Sigmoid colon (tissue), 7 donors: ENCODE data around the gene MOXD1. TPM values are rescaled to one million over a fixed set of nuclear protein-coding genes. Genes with fewer than 3 reads are reported as not detected.

Experiments used
- DNase-seq: peaks from one replicate; pipeline ENCODE4 v3.0.0-alpha.2; 2019
- H3K27ac ChIP-seq, 4 donors: fragments of 200-600 bp; sonication (generic); one replicate each; pipeline ENCODE4 v1.5.1; 2016 to 2019; ENCODE audit warnings: mild to moderate bottlenecking in 1 of 4
- H3K27me3 ChIP-seq, 3 donors: fragments of 200-600 bp; sonication (generic); one replicate each; pipeline ENCODE4 v1.5.1; 2019; ENCODE audit warnings: mild to moderate bottlenecking in 1 of 3
- H3K36me3 ChIP-seq, 4 donors: fragments of 200-600 bp; sonication (generic); one replicate each; pipeline ENCODE4 v1.5.1; 2016 to 2019
- H3K4me1 ChIP-seq, 4 donors: fragments of 200-600 bp; sonication (generic); one replicate each; pipeline ENCODE4 v1.5.1; 2017 to 2019
- H3K4me3 ChIP-seq, 4 donors: fragments of 200-600 bp; sonication (generic); one replicate each; pipeline ENCODE4 v1.5.1; 2017 to 2019; ENCODE audit warnings: mild to moderate bottlenecking in 2 of 4, moderate library complexity in 1 of 4
- H3K9me3 ChIP-seq, 4 donors: fragments of 200-600 bp in 3 of 4; sonication (generic) in 3 of 4; one replicate each; pipeline versions ENCODE4 v1.5.1 to v1.6.1; 2013 to 2019
- CTCF ChIP-seq, 4 experiments: fragments of 450-650 bp in 3 of 4; fragments of 200-600 bp in 1 of 4; IDR thresholded peaks; one replicate each; pipeline ENCODE4 v1.5.1; 2016 to 2019; ENCODE audit warnings: antibody characterized with exemption in 4 of 4, mild to moderate bottlenecking in 3 of 4, moderate library complexity in 2 of 4
- EP300 ChIP-seq, 4 donors: sonication (generic); formaldehyde crosslinking; IDR thresholded peaks; one replicate each; pipeline ENCODE4 v1.6.1; 2017; ENCODE audit warnings: antibody characterized with exemption in 4 of 4
- POLR2A ChIP-seq, 2 donors: fragments of 450-650 bp; IDR thresholded peaks; one replicate each; pipeline ENCODE4 v1.6.1; 2016; ENCODE audit warnings: antibody characterized with exemption in 2 of 2, mild to moderate bottlenecking in 2 of 2, moderate library complexity in 2 of 2
- POLR2AphosphoS5 ChIP-seq, 4 donors: sonication (generic); formaldehyde crosslinking; IDR thresholded peaks; one replicate each; pipeline ENCODE4 v1.6.1; 2017; ENCODE audit warnings: antibody characterized with exemption in 4 of 4
- WGBS, 2 donors: extraction: QIAGEN DNeasy Blood & Tissue Kit; methylation state at CpG; one replicate each; pipeline ENCODE4 v1.1.7; 2013; 5-methylcytosine and 5-hydroxymethylcytosine counted together
- intact Hi-C: fragments of 100-400 bp; cut with DNase I; formaldehyde crosslinking; loops from one replicate; pipeline ENCODE4 v1.15.1; 2023
- polyA plus RNA-seq, 3 donors: library from polyadenylated mRNA; stranded (reverse); fragments of 200-250 nt; gene quantifications; one replicate each; pipeline ENCODE4 v1.2.3, GENCODE V29; 2013
- total RNA-seq, 4 donors: library from RNA; depleted of rRNA; stranded (reverse); fragments of >200 nt; gene quantifications; one replicate each; pipeline ENCODE4 v1.1.0, GENCODE V29; 2016
- donor health status: healthy with polysubstance abuse.
- donor health status: Bipolar disorder and iron deficiency.
- donor health status: healthy.

Gene MOXD1
- total and polyA plus RNA-seq, 7 donors: 1.2 to 20.8 (median 9.4) TPM

- no peak for DNase-seq
- no peaks in the 10 kb centered on the region for H3K27me3 ChIP-seq
- H3K4me1 ChIP-seq: no peaks in the 10 kb centered on the region
- 55 to 78% methylated on average over 3 of the region's 3 CpGs for WGBS, 2 donors
- H3K36me3 ChIP-seq: no peaks in the 10 kb centered on the region
- H3K9me3 ChIP-seq: no peaks in the 10 kb centered on the region
- no peak overlapping the region for H3K4me3 ChIP-seq
- no peak overlapping the region for H3K27ac ChIP-seq
- TF ChIP-seq POLR2A (IDR thresholded peaks at IDR 0.05) (no peak), POLR2AphosphoS5 (IDR thresholded peaks at IDR 0.05) (no peak), EP300 (IDR thresholded peaks at IDR 0.05) (no peak), CTCF (IDR thresholded peaks at IDR 0.05) (no peak)
- intact Hi-C loops: no loop called here
Observed at GRCh38 chr6:132380358-132381029, 20.8 kb downstream of the MOXD1 start.

- no peaks in the 10 kb centered on the region for H3K36me3 ChIP-seq
- no peaks in the 10 kb centered on the region for H3K27me3 ChIP-seq
- TF ChIP-seq CTCF (IDR thresholded peaks at IDR 0.05): no peak
- TF ChIP-seq EP300 (IDR thresholded peaks at IDR 0.05): no peak
- TF ChIP-seq POLR2A (IDR thresholded peaks at IDR 0.05): no peak
- no peak for TF ChIP-seq POLR2AphosphoS5 (IDR thresholded peaks at IDR 0.05)
- H3K27ac ChIP-seq: no peak overlapping the region
- intact Hi-C loops: no loop called here
- 82 to 87% methylated on average over 4 of the region's 4 CpGs for WGBS, 2 donors
- H3K9me3 ChIP-seq: no peaks in the 10 kb centered on the region
- no peak overlapping the region for H3K4me3 ChIP-seq
- DNase-seq: no peak
- no peaks in the 10 kb centered on the region for H3K4me1 ChIP-seq
Observed at GRCh38 chr6:132369526-132369925, 31.7 kb downstream of the MOXD1 start.

- H3K27ac ChIP-seq: no peak overlapping the region
- no peaks in the 10 kb centered on the region for H3K4me1 ChIP-seq
- H3K27me3 ChIP-seq: no peaks in the 10 kb centered on the region
- 84 to 88% methylated on average over 7 of the region's 7 CpGs for WGBS, 2 donors
- no peak overlapping the region for H3K4me3 ChIP-seq
- intact Hi-C loops: no loop called here
- TF ChIP-seq CTCF (IDR thresholded peaks at IDR 0.05) (no peak), POLR2AphosphoS5 (IDR thresholded peaks at IDR 0.05) (no peak), POLR2A (IDR thresholded peaks at IDR 0.05) (no peak)
- H3K36me3 ChIP-seq: no peaks in the 10 kb centered on the region
- H3K9me3 ChIP-seq: no peaks in the 10 kb centered on the region
- no peak for DNase-seq
Observed at GRCh38 chr6:132368916-132369481, 32.3 kb downstream of the MOXD1 start.

- H3K4me1 ChIP-seq: no peaks in the 10 kb centered on the region
- H3K27me3 ChIP-seq: no peaks in the 10 kb centered on the region
- TF ChIP-seq EP300 (IDR thresholded peaks at IDR 0.05) (no peak), POLR2AphosphoS5 (IDR thresholded peaks at IDR 0.05) (no peak), POLR2A (IDR thresholded peaks at IDR 0.05) (no peak), CTCF (IDR thresholded peaks at IDR 0.05) (no peak)
- H3K27ac ChIP-seq: no peak overlapping the region
- no peaks in the 10 kb centered on the region for H3K36me3 ChIP-seq
- intact Hi-C loops: no loop called here
- WGBS, 2 donors: 30 to 33% methylated on average over 4 of the region's 4 CpGs
- peak; percentile 55 for DNase-seq
- no peak overlapping the region for H3K4me3 ChIP-seq
- no peaks in the 10 kb centered on the region for H3K9me3 ChIP-seq
Observed at GRCh38 chr6:132365281-132365907, 35.9 kb downstream of the MOXD1 start.
